GM18505 (cell line): ENCODE measurements around the gene MYO3A.

Experiments
- ATAC-seq: cut with Tn5 transposase; IDR thresholded peaks from one replicate; pipeline ENCODE4 v1.9.1; 2021; ENCODE audit not compliant: unreplicated experiment
- POLR2A ChIP-seq: IDR thresholded peaks from 4 replicates; pipeline ENCODE4 v1.6.1; 2011; ENCODE audit warnings: borderline replicate concordance; ENCODE audit not compliant: insufficient read depth, insufficient read length; ENCODE audit errors: extremely low read depth

The MYO3A gene

GRCh38 chr10:26216585-26217395, 282.8 kb downstream of the MYO3A start, which contains the start of gene GAD2:
Gene GAD2, plus strand, starts transcription at chr10:26216774. Its CDS starts 36 bp downstream, at chr10:26216810.
- no peak for ATAC-seq
- TF ChIP-seq POLR2A = no peak

DNA sequence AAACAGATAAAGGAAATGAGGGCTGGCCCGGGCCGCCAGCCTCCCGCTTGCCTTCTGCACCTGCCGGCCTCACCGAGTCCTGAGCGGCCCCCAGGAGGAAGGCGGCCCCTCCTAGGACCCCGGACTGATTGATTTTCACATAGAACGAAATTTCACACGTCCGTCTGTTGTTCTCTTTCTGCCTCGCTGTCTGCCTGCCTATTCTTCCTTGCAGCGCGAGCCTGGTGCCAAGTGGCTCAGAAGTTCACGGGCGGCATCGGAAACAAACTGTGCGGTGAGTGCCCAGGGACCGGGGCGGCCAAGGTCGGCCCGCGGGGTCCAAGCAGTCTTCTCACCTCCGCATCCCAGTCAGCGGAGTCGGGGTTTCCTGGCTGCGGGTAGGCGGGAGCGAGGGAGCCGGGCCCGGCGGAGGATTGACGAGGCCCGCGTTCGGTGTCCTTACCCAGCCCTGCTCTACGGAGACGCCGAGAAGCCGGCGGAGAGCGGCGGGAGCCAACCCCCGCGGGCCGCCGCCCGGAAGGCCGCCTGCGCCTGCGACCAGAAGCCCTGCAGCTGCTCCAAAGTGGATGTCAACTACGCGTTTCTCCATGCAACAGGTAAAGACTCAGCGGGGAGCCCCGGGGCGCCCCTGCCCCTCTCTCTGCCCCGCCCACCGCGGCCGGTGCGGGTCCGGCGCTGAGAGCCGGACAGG, 283.5 kb downstream of the MYO3A start:
- no peak for ATAC-seq
- no peak for TF ChIP-seq POLR2A

DNA sequence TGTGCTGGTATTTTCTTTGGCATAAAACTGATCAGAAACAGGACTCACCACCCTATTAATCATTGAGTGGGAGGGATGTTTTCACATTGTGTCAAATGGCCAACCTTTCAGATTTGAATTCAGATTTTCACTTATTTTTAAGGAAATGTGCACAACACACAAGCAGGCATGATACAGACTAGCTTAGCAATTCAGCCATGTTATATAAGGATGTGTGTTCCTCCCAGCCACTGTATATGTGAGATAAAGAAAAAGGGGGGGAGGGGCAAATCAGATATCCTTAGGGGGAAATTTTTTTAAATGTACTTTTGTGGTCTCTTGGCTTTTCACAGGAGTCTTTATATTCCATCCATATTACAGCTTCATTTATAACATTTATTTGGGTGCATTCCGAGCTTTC, 285.6 kb downstream of the MYO3A start:
- no peak for TF ChIP-seq POLR2A
- ATAC-seq = no peak

DNA sequence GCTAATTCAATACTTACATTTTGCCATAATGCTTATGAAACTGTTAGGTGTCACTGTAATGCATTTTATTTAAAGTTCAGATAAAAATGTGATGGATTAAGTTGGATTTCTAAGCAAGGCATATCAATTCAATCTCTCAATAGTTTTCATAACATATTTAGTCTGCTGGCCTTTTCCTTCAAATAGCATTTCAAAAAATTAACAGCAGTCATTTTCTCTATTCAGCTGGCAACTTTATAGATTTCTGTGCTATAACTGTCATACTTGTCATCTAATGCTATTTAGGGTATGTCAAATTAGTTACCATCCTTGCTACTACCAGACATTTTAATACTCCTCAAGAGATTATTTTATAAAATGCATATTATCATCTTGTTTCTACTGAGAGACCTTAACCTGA, 286.9 kb downstream of the MYO3A start:
- no peak for TF ChIP-seq POLR2A
- no peak for ATAC-seq

DNA sequence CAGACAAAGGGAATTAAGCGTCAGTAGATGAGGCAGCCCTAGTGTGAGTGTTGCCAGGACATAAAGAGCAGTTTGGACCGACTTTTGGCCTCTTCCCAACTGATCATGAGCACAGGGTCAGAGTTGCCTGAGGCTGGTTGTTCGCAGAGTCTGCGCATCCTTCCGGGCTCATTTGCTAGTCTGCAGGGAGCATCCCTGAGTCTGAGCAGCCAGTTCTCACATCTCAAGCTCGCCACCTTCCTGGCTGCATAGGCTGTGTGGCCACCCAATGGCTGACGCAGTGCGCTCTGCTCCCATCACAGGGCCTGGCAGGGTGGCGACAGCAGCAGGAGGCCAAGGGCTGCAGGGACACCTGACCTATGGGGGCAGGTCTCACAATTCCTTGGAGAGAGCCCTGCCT, 287.5 kb downstream of the MYO3A start:
- ATAC-seq = no peak

DNA sequence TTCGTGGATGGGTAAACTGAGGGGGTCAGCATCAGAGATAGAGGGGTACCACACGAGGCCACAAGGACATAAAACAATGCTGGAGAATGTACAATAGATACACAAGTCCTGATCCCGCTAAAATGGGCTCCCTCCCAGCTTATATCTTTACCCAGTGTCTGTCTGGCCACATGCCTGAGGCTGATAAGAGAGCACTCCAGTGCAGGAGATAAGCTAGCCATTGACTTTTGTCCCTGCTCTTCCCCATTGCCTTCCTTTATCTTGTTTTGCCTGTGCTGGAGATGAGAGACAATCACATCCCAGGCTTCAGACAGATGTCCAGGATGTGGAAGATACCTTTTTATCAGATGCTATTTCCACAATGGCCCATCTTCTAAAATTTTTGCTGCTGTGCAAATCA, 288.5 kb downstream of the MYO3A start:
- ATAC-seq = no peak
- no peak for TF ChIP-seq POLR2A

More for the DNA sequence above, 287.5 kb downstream of the MYO3A start:
- no peak for TF ChIP-seq POLR2A

- no peak for ATAC-seq
- no peak for TF ChIP-seq POLR2A
These were observed 291.3 kb downstream of the MYO3A start for GRCh38 chr10:26225322-26225721.

DNA sequence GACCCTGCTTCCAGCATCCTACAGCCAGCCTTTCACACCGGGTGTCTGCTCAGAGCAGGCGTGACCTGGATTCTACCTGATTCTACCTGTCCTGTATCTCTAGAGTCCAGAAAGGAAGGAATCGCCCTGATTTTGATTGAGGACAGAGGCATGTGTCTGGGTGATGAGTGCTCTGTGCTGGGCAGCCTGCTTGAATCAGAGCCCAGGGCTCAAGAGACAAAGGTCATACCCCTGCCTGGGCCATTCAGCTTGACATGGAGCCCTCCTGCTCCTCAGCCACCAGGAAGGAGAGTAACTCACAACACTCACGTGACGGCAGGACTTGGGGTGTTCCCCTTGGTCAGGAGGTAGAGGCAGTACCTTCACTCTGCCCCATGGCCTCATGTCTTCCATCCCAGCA, 293.8 kb downstream of the MYO3A start:
- ATAC-seq = no peak
- no peak for TF ChIP-seq POLR2A

- ATAC-seq = no peak
- TF ChIP-seq POLR2A = no peak
These were observed 298.1 kb downstream of the MYO3A start for GRCh38 chr10:26232174-26232573.

DNA sequence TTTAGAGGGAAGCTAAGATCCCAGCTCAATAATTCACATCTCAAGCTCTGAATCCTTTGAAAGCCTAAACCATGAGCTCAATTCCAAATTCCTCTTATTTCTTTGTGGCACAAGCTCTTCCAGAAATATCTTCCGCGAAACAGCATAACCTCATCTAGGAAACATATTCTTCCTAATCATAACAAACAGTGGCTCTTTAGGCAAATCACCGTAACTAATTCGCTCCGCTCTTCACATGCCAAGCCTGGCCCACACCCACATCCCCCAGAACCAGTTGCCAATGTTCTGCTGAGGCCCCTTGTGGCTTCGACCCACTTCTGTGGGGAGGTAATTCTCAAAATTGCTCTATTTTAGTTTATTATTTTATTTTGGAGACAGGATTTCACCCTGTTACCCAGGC, 301.7 kb downstream of the MYO3A start:
- ATAC-seq = no peak
- TF ChIP-seq POLR2A = no peak

DNA sequence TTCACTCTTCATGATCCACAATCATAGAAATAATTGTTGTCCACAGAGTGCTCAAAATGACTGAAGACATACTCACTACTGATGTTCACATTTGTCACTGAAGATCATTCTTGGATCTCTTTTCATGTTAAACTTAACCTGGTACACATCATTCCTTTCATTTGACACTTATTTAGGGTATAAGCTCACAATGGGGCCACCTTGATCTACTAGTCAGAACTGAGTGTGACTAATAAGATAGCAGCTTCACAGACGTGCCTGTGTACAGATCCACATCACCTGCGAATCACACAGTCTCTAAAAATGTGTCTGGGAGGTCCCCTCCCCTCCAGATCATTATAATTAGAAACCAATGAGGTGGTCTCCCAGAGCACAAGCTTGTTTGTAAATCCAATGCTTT, 304.3 kb downstream of the MYO3A start:
- ATAC-seq = no peak
- TF ChIP-seq POLR2A = no peak

DNA sequence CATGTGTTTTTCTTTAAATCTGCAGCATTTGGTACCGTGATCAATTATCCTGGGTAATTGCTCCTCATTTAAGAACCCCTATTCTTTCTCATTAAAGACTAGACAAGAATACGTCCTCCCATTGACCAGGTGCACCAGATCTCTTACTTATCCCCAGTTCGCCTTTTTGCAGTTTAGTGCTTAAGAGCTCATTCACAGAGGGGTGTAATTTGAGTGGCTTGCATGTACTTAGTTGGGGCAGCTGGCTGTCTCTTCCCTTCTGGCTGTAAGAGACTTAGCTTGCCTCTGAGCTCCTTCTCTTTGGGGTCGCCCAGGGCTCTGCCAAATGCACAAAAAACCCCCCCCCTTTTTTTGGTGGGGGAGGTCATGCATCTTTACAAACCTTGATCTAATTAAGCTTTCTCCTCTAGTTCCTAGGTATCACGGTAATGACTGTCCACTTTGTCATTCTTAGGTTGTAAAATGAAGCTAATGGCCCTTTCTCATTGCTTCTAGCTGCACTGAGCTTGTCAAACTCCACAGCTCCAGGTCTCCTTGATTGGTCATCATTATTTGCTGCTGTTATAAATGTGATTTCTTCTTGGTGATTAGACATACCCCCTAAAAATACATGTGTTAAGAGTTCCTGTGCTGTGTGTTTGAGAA, 308.8 kb downstream of the MYO3A start:
- TF ChIP-seq POLR2A = no peak
- ATAC-seq = no peak

DNA sequence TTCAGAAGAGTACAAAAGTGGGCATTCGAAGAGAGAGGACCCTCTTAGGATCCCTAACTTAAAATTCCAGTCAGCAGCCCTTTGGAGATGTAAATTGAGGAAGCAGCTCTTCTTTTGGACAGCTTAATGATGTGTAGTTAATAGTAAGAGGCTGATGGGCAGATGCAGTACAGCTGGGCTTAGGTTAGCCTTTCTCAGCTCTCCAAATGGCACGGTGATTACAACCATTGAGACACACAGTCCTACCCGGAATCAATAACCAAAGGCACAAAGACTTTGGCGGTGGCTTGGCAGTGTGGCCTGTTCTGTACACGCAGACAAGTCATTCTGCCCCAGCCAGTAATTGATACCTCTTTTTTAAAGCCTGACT, 309.3 kb downstream of the MYO3A start:
- no peak for ATAC-seq
- no peak for TF ChIP-seq POLR2A

- no peak for TF ChIP-seq POLR2A
- ATAC-seq = no peak
These were observed 315.7 kb downstream of the MYO3A start for GRCh38 chr10:26249681-26250080.
